GM23248 (cell line): Measurements from ENCODE around the gene SIPA1L3. TPM values are rescaled to one million over a fixed set of nuclear protein-coding genes. Genes with fewer than 3 reads are reported as not detected.

ENCODE experiments used
- DNase-seq: peaks from one replicate; pipeline ENCODE4 v3.0.0-alpha.2; 2015
- H2AFZ ChIP-seq: fragments of 200-600 bp; sonication (generic); 2 replicates; pipeline ENCODE4 v1.6.1; 2016; ENCODE audit warnings: antibody characterized with exemption
- H3F3A ChIP-seq: fragments of 200-600 bp; sonication (generic); 2 replicates; pipeline ENCODE4 v1.6.1; 2016; ENCODE audit warnings: mild to moderate bottlenecking, antibody characterized with exemption, mixed run types; ENCODE audit not compliant: insufficient read depth
- H3K27ac ChIP-seq: fragments of 200-600 bp; sonication (generic); 2 replicates; pipeline ENCODE4 v1.5.1; 2016; ENCODE audit warnings: mild to moderate bottlenecking
- H3K27me3 ChIP-seq: fragments of 200-600 bp; sonication (generic); replicated peaks from 2 replicates; pipeline ENCODE4 v1.6.1; 2016; ENCODE audit warnings: mild to moderate bottlenecking; ENCODE audit not compliant: insufficient read depth
- H3K36me3 ChIP-seq: fragments of 200-600 bp; sonication (generic); 2 replicates; pipeline ENCODE4 v1.6.1; 2016; ENCODE audit warnings: low read depth, mild to moderate bottlenecking
- H3K4me1 ChIP-seq: fragments of 200-600 bp; sonication (generic); 2 replicates; pipeline ENCODE4 v1.6.1; 2016; ENCODE audit warnings: mild to moderate bottlenecking; ENCODE audit not compliant: insufficient read depth
- H3K4me2 ChIP-seq: fragments of 200-600 bp; sonication (generic); one replicate; pipeline ENCODE4 v1.6.1; 2016; ENCODE audit warnings: mild to moderate bottlenecking; ENCODE audit not compliant: unreplicated experiment
- H3K4me3 ChIP-seq: fragments of 200-600 bp; sonication (generic); 2 replicates; pipeline ENCODE4 v1.5.1; 2016; ENCODE audit warnings: mild to moderate bottlenecking
- H3K79me2 ChIP-seq: fragments of 200-600 bp; sonication (generic); 2 replicates; pipeline ENCODE4 v1.6.1; 2016; ENCODE audit warnings: mild to moderate bottlenecking; ENCODE audit not compliant: insufficient read depth
- H3K9ac ChIP-seq: fragments of 200-600 bp; sonication (generic); 2 replicates; pipeline ENCODE4 v1.6.1; 2016; ENCODE audit warnings: mild to moderate bottlenecking
- H3K9me2 ChIP-seq: fragments of 200-600 bp; sonication (generic); 2 replicates; pipeline ENCODE4 v1.6.1; 2016; ENCODE audit warnings: mixed run types, mild to moderate bottlenecking, moderate library complexity; ENCODE audit not compliant: insufficient read depth
- H3K9me3 ChIP-seq: fragments of 200-600 bp; sonication (generic); one replicate; pipeline ENCODE4 v1.6.1; 2017; ENCODE audit warnings: low read depth
- H4K20me1 ChIP-seq: fragments of 200-600 bp; sonication (generic); 2 replicates; pipeline ENCODE4 v1.6.0; 2016; ENCODE audit not compliant: insufficient read depth
- EZH2 ChIP-seq: fragments of 200-600 bp; sonication (generic); IDR thresholded peaks from 2 replicates; pipeline ENCODE4 v1.6.1; 2018; ENCODE audit warnings: antibody characterized with exemption, mild to moderate bottlenecking; ENCODE audit not compliant: insufficient read depth, poor library complexity, severe bottlenecking
- EZH2phosphoT487 ChIP-seq: fragments of 200-600 bp; sonication (generic); IDR thresholded peaks from 2 replicates; pipeline ENCODE4 v1.6.1; 2018; ENCODE audit warnings: antibody characterized with exemption, moderate library complexity, mild to moderate bottlenecking, low read depth; ENCODE audit not compliant: insufficient read depth
- WGBS, 2 experiments: methylation state at CpG; one replicate each; pipeline ENCODE4 v1.1.6; 2015 to 2017; ENCODE audit warnings: low lambda C conversion rate in 2 of 2, low coverage in 1 of 2; ENCODE audit errors: missing lambda C conversion rate in 2 of 2; 5-methylcytosine and 5-hydroxymethylcytosine counted together
- in situ Hi-C: fragments of 300-500 bp; cut with MboI; formaldehyde crosslinking; loops from 2 replicates; pipeline ENCODE4 v1.15.0; 2020
- polyA plus RNA-seq: library from polyadenylated mRNA; unstranded; fragments of >200 nt; fragmentation: Nextera tagmentation; extraction: Ambion mirVana; gene quantifications from 2 replicates; pipeline ENCODE4 v1.2.1, GENCODE V29; 2016
- total RNA-seq: library from RNA; depleted of rRNA; stranded (reverse); fragments of >200 nt; shearing (Covaris generic); gene quantifications from 2 replicates; pipeline ENCODE4 v1.2.3, GENCODE V29; 2014

SIPA1L3 gene
- total and polyA plus RNA-seq, 2 experiments from 2014 or later: 3.7 to 12.1 TPM

- Histone ChIP-seq H3K9me3 (no peaks in the 10 kb centered on the region), H3K9ac (no peak overlapping the region), H4K20me1 (no peaks in the 10 kb centered on the region), H3K27me3 (no peaks in the 10 kb centered on the region), H3K27ac (no peak overlapping the region), H3K79me2 (no peaks in the 10 kb centered on the region), H3K4me3 (no peak overlapping the region), H2AFZ (no peak overlapping the region), H3K4me1 (0 out of 2 replicates have a peak, but pooled peaks cover 5% of the 10 kb centered on the region), H3K9me2 (no peaks in the 10 kb centered on the region), H3F3A (no peaks in the 10 kb centered on the region), H3K4me2 (no peak overlapping the region), H3K36me3 (peaks cover 9% of the 10 kb centered on the region; the same call in 1 of the 2 replicates)
- whole genome bisulfite sequencing, 2 experiments: 85 to 86% methylated on average over 4 of the region's 4 CpGs
- in situ Hi-C loops: no loop called here
- TF ChIP-seq EZH2: no peak
- no peak for TF ChIP-seq EZH2phosphoT487
- no peak for DNase-seq
These were observed 198.6 kb downstream of the SIPA1L3 start for GRCh38 chr19:38105574-38105973.

DNA sequence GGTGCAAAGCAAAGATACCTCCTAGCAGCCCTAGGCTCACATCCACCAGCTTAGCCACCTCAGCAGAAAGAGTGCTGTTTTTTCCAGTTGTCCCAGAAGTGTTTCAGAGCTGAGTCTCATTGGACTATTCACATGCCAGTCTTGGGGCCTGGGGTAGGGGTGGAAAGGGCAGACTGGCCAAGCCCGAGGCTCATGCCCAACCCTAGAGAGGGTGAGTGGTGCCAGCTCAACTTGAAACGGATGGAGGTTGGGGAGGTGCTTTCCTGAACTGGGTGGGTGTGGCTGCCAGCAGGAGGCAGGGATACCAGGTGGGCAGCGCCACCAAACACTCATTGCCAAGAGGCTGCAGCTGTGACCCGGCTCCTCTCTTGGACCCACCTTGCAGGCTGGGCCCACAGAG, 200.1 kb downstream of the SIPA1L3 start:
- no peak overlapping the region for H3K27ac ChIP-seq
- H3K36me3 ChIP-seq: peaks cover 9% of the 10 kb centered on the region; the same call in 1 of the 2 replicates
- no peaks in the 10 kb centered on the region for H4K20me1 ChIP-seq
- H3K4me2 ChIP-seq: no peak overlapping the region
- in situ Hi-C loops: no loop called here
- no peaks in the 10 kb centered on the region for H3F3A ChIP-seq
- no peaks in the 10 kb centered on the region for H3K79me2 ChIP-seq
- 82 to 91% methylated on average over 4 of the region's 4 CpGs for WGBS, 2 experiments
- 0 out of 2 replicates have a peak, but pooled peaks cover 5% of the 10 kb centered on the region for H3K4me1 ChIP-seq
- H3K4me3 ChIP-seq: no peak overlapping the region
- H3K27me3 ChIP-seq: no peaks in the 10 kb centered on the region
- H3K9ac ChIP-seq: no peak overlapping the region
- DNase-seq: no peak
- no peak for TF ChIP-seq EZH2phosphoT487
- no peak for TF ChIP-seq EZH2
- no peaks in the 10 kb centered on the region for H3K9me3 ChIP-seq
- no peaks in the 10 kb centered on the region for H3K9me2 ChIP-seq
- H2AFZ ChIP-seq: no peak overlapping the region

DNA sequence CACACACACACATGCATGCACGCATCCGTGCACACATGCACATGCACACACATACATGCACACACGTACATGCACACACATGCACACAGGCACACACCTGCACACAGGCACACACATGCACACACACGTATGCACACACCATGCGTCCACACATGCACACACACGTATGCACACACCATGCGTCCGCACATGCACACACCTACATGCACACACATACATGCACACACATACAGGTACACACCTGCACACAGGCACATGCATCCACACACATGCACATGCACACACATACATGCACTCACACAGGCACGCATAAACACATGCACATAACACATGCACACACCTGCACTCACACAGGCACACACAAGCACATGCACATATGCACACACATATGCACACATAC, 204.9 kb downstream of the SIPA1L3 start:
- Histone ChIP-seq H3K79me2 (no peaks in the 10 kb centered on the region), H3K9me3 (no peaks in the 10 kb centered on the region), H3K4me3 (no peak overlapping the region), H3K27me3 (no peaks in the 10 kb centered on the region), H3K4me1 (0 out of 2 replicates have a peak, but pooled peaks cover 2% of the 10 kb centered on the region), H2AFZ (no peak overlapping the region), H3F3A (no peaks in the 10 kb centered on the region), H3K36me3 (peaks cover 4% of the 10 kb centered on the region; the same call in 1 of the 2 replicates), H3K27ac (no peak overlapping the region), H4K20me1 (no peaks in the 10 kb centered on the region), H3K4me2 (no peak overlapping the region), H3K9me2 (no peaks in the 10 kb centered on the region), H3K9ac (no peak overlapping the region)
- 96 to 98% methylated on average over 9 of the region's 9 CpGs for WGBS, 2 experiments
- no peak for DNase-seq
- TF ChIP-seq EZH2phosphoT487: no peak
- TF ChIP-seq EZH2: no peak
- in situ Hi-C loops: no loop called here

- Histone ChIP-seq H3K9me3 (no peaks in the 10 kb centered on the region), H3K36me3 (peaks cover 10% of the 10 kb centered on the region; the same call in 1 of the 2 replicates), H3K27ac (no peak overlapping the region), H3K79me2 (no peaks in the 10 kb centered on the region), H2AFZ (no peak overlapping the region), H3K9me2 (no peaks in the 10 kb centered on the region), H3K4me3 (no peak overlapping the region), H3K4me2 (no peak overlapping the region), H3K9ac (no peak overlapping the region), H3F3A (no peaks in the 10 kb centered on the region), H3K4me1 (no peaks in the 10 kb centered on the region), H4K20me1 (no peaks in the 10 kb centered on the region), H3K27me3 (no peaks in the 10 kb centered on the region)
- DNase-seq: no peak
- in situ Hi-C loops: no loop called here
- no peak for TF ChIP-seq EZH2phosphoT487
- TF ChIP-seq EZH2: no peak
- WGBS, 2 experiments: 93 to 95% methylated on average over 12 of the region's 12 CpGs
These were observed 207.6 kb downstream of the SIPA1L3 start for GRCh38 chr19:38114651-38115050.
